SKM-1 (cell line): ENCODE results near the gene RELN.
"Not testable (repeated sequence)": the region's sequence is repeated elsewhere in the genome, so short reads cannot be mapped to it uniquely, and the experiment has no call there.

Experiments
- DNase-seq: peaks from one replicate; lab custom pipeline; 2025; ENCODE audit not compliant: unreplicated experiment; lab: John Stamatoyannopoulos, UW

The RELN gene

GRCh38 chr7:103856929-103857328 is 132.5 kb downstream of the RELN start:
- DNase-seq: no peak

GRCh38 chr7:103855671-103856070 is 133.8 kb downstream of the RELN start:
- no peak for DNase-seq

- DNase-seq: no peak
Measured at GRCh38 chr7:103854611-103855010, 134.8 kb downstream of the RELN start.

GRCh38 chr7:103851357-103851756 is 138.1 kb downstream of the RELN start:
- DNase-seq: no peak

GRCh38 chr7:103843689-103844480 is 145.6 kb downstream of the RELN start:
- no peak for DNase-seq

GRCh38 chr7:103833401-103833800 is 156.1 kb downstream of the RELN start:
- no peak for DNase-seq

GRCh38 chr7:103832438-103832837 is 157.0 kb downstream of the RELN start:
- no peak for DNase-seq

GRCh38 chr7:103824251-103824650 is 165.2 kb downstream of the RELN start:
- DNase-seq: no peak

GRCh38 chr7:103823084-103823483 is 166.4 kb downstream of the RELN start:
- no peak for DNase-seq

GRCh38 chr7:103821092-103821491 is 168.4 kb downstream of the RELN start:
- DNase-seq: no peak

- not testable (repeated sequence) for DNase-seq
Measured at GRCh38 chr7:103815972-103816371, 173.5 kb downstream of the RELN start.

- no peak for DNase-seq
Measured at GRCh38 chr7:103813970-103814369, 175.5 kb downstream of the RELN start.

- no peak for DNase-seq
Measured at GRCh38 chr7:103811997-103812396, 177.5 kb downstream of the RELN start.

- DNase-seq: no peak
Measured at GRCh38 chr7:103811290-103811689, 178.2 kb downstream of the RELN start.

- DNase-seq: no peak
Measured at GRCh38 chr7:103810112-103810744, 179.2 kb downstream of the RELN start.

- DNase-seq: no peak
Measured at GRCh38 chr7:103809229-103809994, 180.0 kb downstream of the RELN start.

- no peak for DNase-seq
Measured at GRCh38 chr7:103805346-103805745, 184.1 kb downstream of the RELN start.

GRCh38 chr7:103803631-103804030 is 185.8 kb downstream of the RELN start:
- no peak for DNase-seq

- DNase-seq: no peak
Measured at GRCh38 chr7:103799298-103799697, 190.2 kb downstream of the RELN start.

GRCh38 chr7:103797647-103798307 is 191.7 kb downstream of the RELN start:
- no peak for DNase-seq

- DNase-seq: no peak
Measured at GRCh38 chr7:103796327-103796962, 193.0 kb downstream of the RELN start.
